Heart left ventricle (tissue), 16 donors: ENCODE results near the gene FBXO3. TPM values are rescaled to one million over a fixed set of nuclear protein-coding genes. Genes with fewer than 3 reads are reported as not detected.

ENCODE experiments used
- ATAC-seq, 4 donors: fragments of 200-7000 bp; cut with Tn5 transposase; one replicate each; pipeline ENCODE4 v1.9.1; 2020 to 2022; ENCODE audit warnings: moderate library complexity in 4 of 4, mild to moderate bottlenecking in 3 of 4, moderate number of reproducible peaks in 1 of 4
- DNase-seq, 5 donors: peaks; one replicate each; pipeline ENCODE4 v3.0.0-alpha.2; 2020
- H3K27ac ChIP-seq, 12 donors: fragments of 200-600 bp; sonication (generic) in 4 of 12; one replicate each; pipeline versions ENCODE4 v1.5.0 to v1.8.0; 2016 to 2022; ENCODE audit warnings: mild to moderate bottlenecking in 2 of 12
- H3K27me3 ChIP-seq, 9 donors: fragments of 200-600 bp; sonication (generic) in 2 of 9; one replicate each; pipeline versions ENCODE4 v1.5.1 to v1.8.0; 2016 to 2022; ENCODE audit warnings: mild to moderate bottlenecking in 3 of 9
- H3K36me3 ChIP-seq, 9 donors: fragments of 200-600 bp; sonication (generic) in 2 of 9; one replicate each; pipeline versions ENCODE4 v1.5.0 to v1.8.0; 2018 to 2022; ENCODE audit warnings: mild to moderate bottlenecking in 2 of 9
- H3K4me1 ChIP-seq, 12 donors: fragments of 200-600 bp; sonication (generic) in 4 of 12; one replicate each; pipeline versions ENCODE4 v1.5.0 to v1.8.0; 2016 to 2022; ENCODE audit warnings: mild to moderate bottlenecking in 3 of 12
- H3K4me3 ChIP-seq, 12 donors: fragments of 200-600 bp; sonication (generic) in 4 of 12; one replicate each; pipeline versions ENCODE4 v1.5.0 to v1.8.0; 2017 to 2022; ENCODE audit warnings: mild to moderate bottlenecking in 9 of 12, moderate library complexity in 4 of 12
- H3K9me3 ChIP-seq, 12 donors: fragments of 200-600 bp; sonication (generic) in 4 of 12; one replicate each; pipeline versions ENCODE4 v1.5.0 to v1.8.0; 2016 to 2022; ENCODE audit warnings: mild to moderate bottlenecking in 1 of 12
- CTCF ChIP-seq, 12 donors: fragments of 200-600 bp; sonication (generic) in 4 of 12; IDR thresholded peaks; one replicate each; pipeline versions ENCODE4 v1.5.0 to v1.8.0; 2018 to 2022; ENCODE audit warnings: antibody characterized with exemption in 12 of 12, mild to moderate bottlenecking in 5 of 12
- POLR2A ChIP-seq, 2 donors: fragments of 450-650 bp; IDR thresholded peaks; one replicate each; pipeline ENCODE4 v1.6.1; 2017; ENCODE audit warnings: antibody characterized with exemption in 2 of 2, mild to moderate bottlenecking in 2 of 2, moderate library complexity in 2 of 2
- WGBS, 4 donors: extraction: QIAGEN DNeasy Blood & Tissue Kit in 2 of 4; methylation state at CpG; one replicate each; pipeline versions ENCODE4 v1.1.5 to v1.1.7; 2013 to 2018; 5-methylcytosine and 5-hydroxymethylcytosine counted together
- intact Hi-C, 10 donors: fragments of 100-400 bp; cut with DNase I; formaldehyde crosslinking; loops; one replicate each; pipeline versions ENCODE4 v1.11.1 to v1.14.2; 2022
- polyA plus RNA-seq, 2 donors: library from polyadenylated mRNA; stranded (reverse); fragments of 200-250 nt; gene quantifications; one replicate each; pipeline ENCODE4 v1.2.3, GENCODE V29; 2013
- total RNA-seq, 9 donors: library from RNA; depleted of rRNA in 2 of 9; stranded (reverse); fragments of >200 nt in 2 of 9; fragmentation: NEBNext Ultra II Directional in 3 of 9; extraction: Animal tissue kit (Norgen Biotek cat#: 25700) in 3 of 9; gene quantifications; one replicate each; pipeline versions ENCODE4 v1.1.0 to v1.2.4, GENCODE V29; 2016 to 2023
- donor health status: ischemic (EF 13 %, LVEDD 7.1; RV severe dilation, severe dysfunction).
- donor health status: healthy with polysubstance abuse.
- donor health status: DM: no; HTN: yes; CAD: no.
- donor health status: DM: no; HTN: no; CAD: no.
- donor health status: ischemic (EF 25% LVEDD 6.9; RV normal size, moderate dysfunction).
- donor health status: ischemic (EF 25% LVEDD 5.7; RV mildly dilated, moderate dysfunction).
- donor health status: healthy.
- donor health status: DM: yes; HTN: yes; CAD: no.
- donor health status: ischemic (EF 35%, LVEDD 5.7; RV mildly dilated, moderate dysfunction).
- donor health status: nonischemic (EF 11% LVEDD 7.7; RV severe dilation, severe dysfunction).
- donor health status: DM: yes; HTN: yes; CAD: no.
- donor health status: PGD.
- donor health status: ischemic (EF 29% LVEDD 5.4; RV normal size, mild dysfunction).
- donor health status: nonischemic (EF 23%, LVEDD 6.1; RV moderate dilation, normal function).

The FBXO3 gene
- total and polyA plus RNA-seq, 11 donors: 25.7 to 72.8 (median 49.8) TPM

GRCh38 chr11:33772300-33772699 lies 2.0 kb downstream of the FBXO3 start:
- Histone ChIP-seq H3K4me1 (peaks cover 5 to 54% (median 30%) of the 10 kb centered on the region in 12 donors), H3K36me3 (peaks cover 0 to 36% (median 32%) of the 10 kb centered on the region in 9 donors), H3K27me3 (peaks cover 0 to 6% (median 0%) of the 10 kb centered on the region in 9 donors), H3K9me3 (no peaks in the 10 kb centered on the region), H3K4me3 (peak overlapping the region in 1 of 12 donors; percentile 96), H3K27ac (peak overlapping the region in 1 of 12 donors; percentile 3)
- WGBS, 4 donors: 50 to 55% (median 53%) methylated on average over 4 of the region's 4 CpGs
- no peak for ATAC-seq
- TF ChIP-seq POLR2A (IDR thresholded peaks at IDR 0.05) (no peak), CTCF (IDR thresholded peaks at IDR 0.05) (no peak)
- no peak for DNase-seq
- intact Hi-C loops: no loop called here

- Histone ChIP-seq H3K4me3 (no peak overlapping the region), H3K4me1 (peaks cover 5 to 50% (median 25%) of the 10 kb centered on the region in 12 donors), H3K27me3 (peaks cover 0 to 4% (median 0%) of the 10 kb centered on the region in 9 donors), H3K27ac (no peak overlapping the region), H3K36me3 (peaks cover 0 to 56% (median 52%) of the 10 kb centered on the region in 9 donors), H3K9me3 (no peaks in the 10 kb centered on the region)
- intact Hi-C loops: no loop called here
- WGBS, 4 donors: 42 to 58% (median 44%) methylated on average over 2 of the region's 2 CpGs
- ATAC-seq (no peak), DNase-seq (no peak)
- TF ChIP-seq CTCF (IDR thresholded peaks at IDR 0.05) (no peak), POLR2A (IDR thresholded peaks at IDR 0.05) (no peak)
These were observed 4.1 kb downstream of the FBXO3 start for GRCh38 chr11:33770236-33770635.

GRCh38 chr11:33769542-33769941 lies 4.8 kb downstream of the FBXO3 start:
- Histone ChIP-seq H3K9me3 (no peaks in the 10 kb centered on the region), H3K4me3 (no peak overlapping the region), H3K4me1 (peaks cover 5 to 44% (median 21%) of the 10 kb centered on the region in 12 donors), H3K36me3 (peaks cover 0 to 63% (median 59%) of the 10 kb centered on the region in 9 donors), H3K27me3 (no peaks in the 10 kb centered on the region), H3K27ac (no peak overlapping the region)
- DNase-seq (no peak), ATAC-seq (no peak)
- WGBS, 4 donors: 79 to 87% (median 84%) methylated on average over 4 of the region's 4 CpGs
- no peak for TF ChIP-seq POLR2A (IDR thresholded peaks at IDR 0.05)
- no peak for TF ChIP-seq CTCF (IDR thresholded peaks at IDR 0.05)
- intact Hi-C loops: no loop called here

- TF ChIP-seq CTCF (IDR thresholded peaks at IDR 0.05) (no peak), POLR2A (IDR thresholded peaks at IDR 0.05) (no peak)
- intact Hi-C loops: no loop called here
- DNase-seq (no peak), ATAC-seq (no peak)
- Histone ChIP-seq H3K4me1 (peaks cover 0 to 33% (median 14%) of the 10 kb centered on the region in 12 donors), H3K27me3 (no peaks in the 10 kb centered on the region), H3K36me3 (peaks cover 0 to 83% (median 77%) of the 10 kb centered on the region in 9 donors), H3K27ac (no peak overlapping the region), H3K9me3 (peaks cover 0 to 16% (median 0%) of the 10 kb centered on the region in 12 donors), H3K4me3 (no peak overlapping the region)
- 86 to 94% (median 88%) methylated on average over 4 of the region's 4 CpGs for whole genome bisulfite sequencing, 4 donors
These were observed 6.7 kb downstream of the FBXO3 start for GRCh38 chr11:33767624-33768023.
